Activated CD8-positive, alpha-beta T cell treated with anti-CD3 and anti-CD28 coated beads for 36 hours (primary cell): ENCODE measurements around the gene SERPINI2. TPM values are rescaled to one million over a fixed set of nuclear protein-coding genes. Genes with fewer than 3 reads are reported as not detected.

Experiments used
- ATAC-seq: fragments of 200-7000 bp; cut with Tn5 transposase; one replicate; pipeline ENCODE4 v1.10.0; 2021; ENCODE audit warnings: mild to moderate bottlenecking, moderate library complexity
- CTCF ChIA-PET: fragments of 350-600 bp; sonication (Branson Sonifier 250); formaldehyde crosslinking; loops from one replicate; lab custom pipeline; 2021; ENCODE audit warnings: antibody characterized with exemption; lab: Charles Lee
- POLR2A ChIA-PET: fragments of 350-600 bp; sonication (Branson Sonifier 250); formaldehyde crosslinking; loops from one replicate; lab custom pipeline; 2021; ENCODE audit warnings: antibody characterized with exemption; lab: Charles Lee
- DNase-seq: peaks from one replicate; pipeline ENCODE4 v3.0.0-alpha.2; 2020
- H3K27ac Mint-ChIP-seq: one replicate; pipeline ENCODE4 v1.8.0; 2021; ENCODE audit warnings: mild to moderate bottlenecking, mixed read lengths
- H3K27me3 Mint-ChIP-seq: one replicate; pipeline ENCODE4 v1.8.0; 2021; ENCODE audit warnings: mixed read lengths
- H3K36me3 Mint-ChIP-seq: one replicate; pipeline ENCODE4 v1.8.0; 2021; ENCODE audit warnings: low read depth, mixed read lengths
- H3K4me1 Mint-ChIP-seq: one replicate; pipeline ENCODE4 v1.8.0; 2021; ENCODE audit warnings: low read depth, mixed read lengths
- H3K4me3 Mint-ChIP-seq: one replicate; pipeline ENCODE4 v1.8.0; 2021; ENCODE audit warnings: mild to moderate bottlenecking, moderate library complexity, mixed read lengths
- H3K9me3 Mint-ChIP-seq: one replicate; pipeline ENCODE4 v1.8.0; 2021; ENCODE audit warnings: mixed read lengths
- CTCF ChIP-seq: fragments of 200-600 bp; IDR thresholded peaks from one replicate; pipeline ENCODE4 v1.8.0; 2022; ENCODE audit warnings: antibody characterized with exemption, mild to moderate bottlenecking
- intact Hi-C: fragments of 100-400 bp; cut with micrococcal nuclease; formaldehyde crosslinking; loops from one replicate; pipeline ENCODE4 v1.10.0; 2022
- total RNA-seq, 2 experiments: library from RNA; stranded (reverse); gene quantifications; one replicate each; pipeline ENCODE4 v1.2.3, GENCODE V29; 2021

Gene SERPINI2
- total RNA-seq, 2 experiments from 2014 or later: not detected

- H3K27me3 Mint-ChIP-seq: no peaks in the 10 kb centered on the region
- CTCF ChIA-PET: no interaction called here
- no peak overlapping the region for H3K4me3 Mint-ChIP-seq
- no peaks in the 10 kb centered on the region for H3K36me3 Mint-ChIP-seq
- POLR2A ChIA-PET: no interaction called here
- ATAC-seq (no peak), DNase-seq (no peak)
- H3K4me1 Mint-ChIP-seq: no peaks in the 10 kb centered on the region
- H3K9me3 Mint-ChIP-seq: no peaks in the 10 kb centered on the region
- intact Hi-C loops: no loop called here
- H3K27ac Mint-ChIP-seq: no peak overlapping the region
- TF ChIP-seq CTCF: no peak
These were observed 22.6 kb downstream of the SERPINI2 start for GRCh38 chr3:167451282-167451681.

- DNase-seq (no peak), ATAC-seq (no peak)
- no peaks in the 10 kb centered on the region for H3K36me3 Mint-ChIP-seq
- H3K27me3 Mint-ChIP-seq: no peaks in the 10 kb centered on the region
- intact Hi-C loops: no loop called here
- no peaks in the 10 kb centered on the region for H3K4me1 Mint-ChIP-seq
- H3K4me3 Mint-ChIP-seq: no peak overlapping the region
- no peak for TF ChIP-seq CTCF
- no peak overlapping the region for H3K27ac Mint-ChIP-seq
- ChIA-PET CTCF (no interaction called here), POLR2A (no interaction called here)
- no peaks in the 10 kb centered on the region for H3K9me3 Mint-ChIP-seq
These were observed 23.2 kb downstream of the SERPINI2 start for GRCh38 chr3:167450675-167451074.

DNA sequence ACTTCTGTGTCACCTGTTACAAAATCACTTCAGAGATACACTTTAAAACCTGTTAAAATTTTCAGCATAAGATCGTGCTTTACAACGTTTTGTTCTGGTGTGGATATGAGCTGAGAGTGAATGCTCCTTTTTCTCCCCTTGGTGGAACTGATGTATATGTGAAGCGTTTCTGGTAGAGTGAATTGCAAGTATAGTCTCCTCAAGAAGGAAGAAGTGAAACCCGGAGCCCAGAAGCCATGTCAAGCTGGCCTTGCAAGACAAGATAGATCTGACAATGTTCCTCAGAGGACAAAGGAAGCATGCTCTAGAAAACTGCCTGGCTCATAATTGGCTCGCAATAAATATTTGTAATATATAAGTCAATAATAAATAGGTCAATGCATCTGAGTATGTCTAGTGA lies 23.6 kb downstream of the SERPINI2 start:
- no peak overlapping the region for H3K27ac Mint-ChIP-seq
- no peaks in the 10 kb centered on the region for H3K9me3 Mint-ChIP-seq
- ATAC-seq (no peak), DNase-seq (no peak)
- intact Hi-C loops: no loop called here
- no peak overlapping the region for H3K4me3 Mint-ChIP-seq
- H3K27me3 Mint-ChIP-seq: no peaks in the 10 kb centered on the region
- H3K4me1 Mint-ChIP-seq: no peaks in the 10 kb centered on the region
- ChIA-PET CTCF (no interaction called here), POLR2A (no interaction called here)
- no peaks in the 10 kb centered on the region for H3K36me3 Mint-ChIP-seq
- no peak for TF ChIP-seq CTCF

DNA sequence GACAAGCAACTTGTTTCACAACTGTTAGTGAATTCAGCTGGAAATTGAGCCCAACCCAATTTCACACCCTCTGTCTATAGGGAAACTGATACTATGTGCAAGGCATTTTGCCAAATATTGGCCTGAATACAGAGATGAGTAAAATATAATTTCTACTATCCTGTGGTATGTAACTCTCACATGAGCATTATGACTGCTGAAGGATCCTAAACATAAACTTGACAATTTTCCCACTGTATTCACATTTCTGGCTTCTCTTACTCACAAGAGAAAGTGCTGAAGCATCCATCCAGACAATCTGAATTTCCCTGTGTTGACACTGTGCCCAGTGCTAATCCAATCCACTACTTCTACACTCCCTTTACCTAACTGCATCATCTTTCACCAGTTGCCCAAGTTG lies 28.4 kb downstream of the SERPINI2 start:
- no peak overlapping the region for H3K4me3 Mint-ChIP-seq

GRCh38 chr3:167441256-167441655 lies 32.6 kb downstream of the SERPINI2 start:
- intact Hi-C loops: no loop called here
- H3K9me3 Mint-ChIP-seq: no peaks in the 10 kb centered on the region
- ChIA-PET POLR2A (no interaction called here), CTCF (no interaction called here)
- TF ChIP-seq CTCF: no peak
- H3K4me1 Mint-ChIP-seq: no peaks in the 10 kb centered on the region
- no peak overlapping the region for H3K27ac Mint-ChIP-seq
- H3K4me3 Mint-ChIP-seq: no peak overlapping the region
- H3K36me3 Mint-ChIP-seq: no peaks in the 10 kb centered on the region
- no peak for DNase-seq
- no peaks in the 10 kb centered on the region for H3K27me3 Mint-ChIP-seq
- no peak for ATAC-seq

More for the DNA sequence above, 28.4 kb downstream of the SERPINI2 start:
- H3K9me3 Mint-ChIP-seq: no peaks in the 10 kb centered on the region
- no peaks in the 10 kb centered on the region for H3K27me3 Mint-ChIP-seq
- H3K27ac Mint-ChIP-seq: no peak overlapping the region
- ChIA-PET POLR2A (no interaction called here), CTCF (no interaction called here)
- ATAC-seq (no peak), DNase-seq (no peak)
- no peaks in the 10 kb centered on the region for H3K36me3 Mint-ChIP-seq
- intact Hi-C loops: no loop called here
- H3K4me1 Mint-ChIP-seq: no peaks in the 10 kb centered on the region
- no peak for TF ChIP-seq CTCF
